A673 (cell line): Measurements from ENCODE around the gene DNAI2. TPM values are rescaled to one million over a fixed set of nuclear protein-coding genes. Genes with fewer than 3 reads are reported as not detected.

Experiments
- BruUV-seq: library from RNA; stranded (reverse); fragments of 400-500 nt; replicated peaks from 2 replicates; lab custom pipeline; 2021; lab: Mats Ljungman, UMichigan
- CTCF ChIA-PET: fragments of 300-600 bp; sonication (Branson Sonifier 250); formaldehyde crosslinking; loops from one replicate; lab custom pipeline; 2022; ENCODE audit warnings: antibody characterized with exemption; lab: Charles Lee
- POLR2A ChIA-PET: fragments of 300-600 bp; sonication (Branson Sonifier 250); formaldehyde crosslinking; loops from one replicate; lab custom pipeline; 2022; ENCODE audit warnings: antibody characterized with exemption; ENCODE audit not compliant: low non-redundant PET; lab: Charles Lee
- DNase-seq: peaks from one replicate; pipeline ENCODE4 v3.0.0-alpha.2; 2015; ENCODE audit warnings: low spot score
- H3K27ac ChIP-seq: fragments of 200-600 bp; sonication (generic); 2 replicates; pipeline ENCODE4 v1.5.1; 2016; ENCODE audit warnings: mixed run types, low read depth, mild to moderate bottlenecking, mixed read lengths, antibody characterized with exemption, low read length; ENCODE audit not compliant: poor library complexity, severe bottlenecking
- H3K27me3 ChIP-seq: fragments of 200-600 bp; sonication (generic); replicated peaks from 2 replicates; pipeline ENCODE4 v1.6.1; 2017; ENCODE audit warnings: mixed run types, low read depth, mild to moderate bottlenecking, mixed read lengths, antibody characterized with exemption, low read length; ENCODE audit not compliant: insufficient read depth, poor library complexity
- H3K36me3 ChIP-seq: fragments of 200-600 bp; sonication (generic); 2 replicates; pipeline ENCODE4 v1.6.1; 2016; ENCODE audit warnings: mixed run types, mild to moderate bottlenecking, mixed read lengths, antibody characterized with exemption, low read length; ENCODE audit not compliant: insufficient read depth, poor library complexity, severe bottlenecking
- H3K4me1 ChIP-seq: fragments of 200-600 bp; sonication (generic); 2 replicates; pipeline ENCODE4 v1.6.1; 2017; ENCODE audit warnings: mixed run types, mild to moderate bottlenecking, mixed read lengths, antibody characterized with exemption, low read length; ENCODE audit not compliant: insufficient read depth, poor library complexity, severe bottlenecking
- H3K4me3 ChIP-seq: fragments of 200-600 bp; sonication (generic); 2 replicates; pipeline ENCODE4 v1.5.1; 2016; ENCODE audit warnings: low read depth, mixed run types, mild to moderate bottlenecking, mixed read lengths, low read length; ENCODE audit not compliant: poor library complexity, severe bottlenecking
- H3K9me3 ChIP-seq: fragments of 200-600 bp; sonication (generic); 2 replicates; pipeline ENCODE4 v1.6.1; 2016; ENCODE audit warnings: mixed run types, low read depth, mild to moderate bottlenecking, mixed read lengths, antibody characterized with exemption, low read length; ENCODE audit not compliant: poor library complexity, severe bottlenecking
- CTCF ChIP-seq: fragments of 300-800, 200-600 bp; sonication (generic); conservative IDR thresholded peaks from 2 replicates; pipeline ENCODE4 v1.5.1; 2017; ENCODE audit warnings: low read depth, mild to moderate bottlenecking, antibody characterized with exemption, low read length, moderate library complexity, mixed read lengths
- EZH2 ChIP-seq: fragments of 200-600 bp; sonication (generic); IDR thresholded peaks from 2 replicates; pipeline ENCODE4 v1.6.1; 2017; ENCODE audit warnings: borderline replicate concordance, low read depth, mild to moderate bottlenecking, mixed read lengths, antibody characterized with exemption, low read length; ENCODE audit not compliant: poor library complexity, severe bottlenecking
- intact Hi-C: fragments of 100-400 bp; cut with micrococcal nuclease; formaldehyde crosslinking; loops from one replicate; pipeline ENCODE4 v1.10.0; 2022; ENCODE audit not compliant: unreplicated experiment
- total RNA-seq: library from RNA; stranded (reverse); gene quantifications from 2 replicates; pipeline ENCODE4 v1.2.3, GENCODE V29; 2021

Gene DNAI2
- total RNA-seq, 1 experiment from 2014 or later = not detected

GRCh38 chr17:74332763-74333283 is 58.8 kb downstream of the DNAI2 start:
- Histone ChIP-seq H3K4me3 (no peak overlapping the region), H3K27me3 (no peaks in the 10 kb centered on the region), H3K27ac (no peak overlapping the region), H3K4me1 (no peaks in the 10 kb centered on the region), H3K36me3 (no peaks in the 10 kb centered on the region), H3K9me3 (no peaks in the 10 kb centered on the region)
- POLR2A ChIA-PET = no interaction called here
- TF ChIP-seq CTCF (no peak), EZH2 (no peak)
- no TSS peak for BruUV-seq
- no peak for DNase-seq
- intact Hi-C loops = no loop called here
- CTCF ChIA-PET = no interaction called here

GRCh38 chr17:74334393-74335039 is 60.5 kb downstream of the DNAI2 start:
- no peak overlapping the region for H3K27ac ChIP-seq
- no TSS peak for BruUV-seq

GRCh38 chr17:74335529-74336062 is 61.6 kb downstream of the DNAI2 start:
- POLR2A ChIA-PET = no interaction called here
- Histone ChIP-seq H3K9me3 (no peaks in the 10 kb centered on the region), H3K27me3 (no peaks in the 10 kb centered on the region), H3K36me3 (no peaks in the 10 kb centered on the region), H3K27ac (no peak overlapping the region), H3K4me3 (no peak overlapping the region), H3K4me1 (no peaks in the 10 kb centered on the region)
- BruUV-seq = no TSS peak
- intact Hi-C loops = no loop called here
- CTCF ChIA-PET = no interaction called here
- no peak for DNase-seq
- TF ChIP-seq EZH2 (no peak), CTCF (no peak)

More at GRCh38 chr17:74334393-74335039, 60.5 kb downstream of the DNAI2 start:
- no peak for DNase-seq
- Histone ChIP-seq H3K36me3 (no peaks in the 10 kb centered on the region), H3K9me3 (no peaks in the 10 kb centered on the region), H3K27me3 (no peaks in the 10 kb centered on the region), H3K4me1 (no peaks in the 10 kb centered on the region), H3K4me3 (no peak overlapping the region)
- TF ChIP-seq CTCF (no peak), EZH2 (no peak)
- POLR2A ChIA-PET = no interaction called here
- CTCF ChIA-PET = no interaction called here
- intact Hi-C loops = no loop called here
